CD4-positive, CD25-positive, alpha-beta regulatory T cell (primary cell): ENCODE results near the gene DQX1. TPM values are rescaled to one million over a fixed set of nuclear protein-coding genes. Genes with fewer than 3 reads are reported as not detected.

Experiments used
- ATAC-seq, 2 donors: fragments of 150-1000 bp; cut with Tn5 transposase; one replicate each; pipeline ENCODE4 v1.10.0; 2021; ENCODE audit warnings: low read depth in 2 of 2, moderate number of reproducible peaks in 2 of 2, moderate library complexity in 1 of 2
- DNase-seq, 3 donors: peaks; one replicate each; pipeline versions ENCODE4 v3.0.0 to v3.0.0-alpha.2; 2012 to 2022; ENCODE audit warnings: mixed read lengths in 1 of 3
- H3K27ac ChIP-seq: one replicate; pipeline ENCODE4 v1.7.0; 2013; ENCODE audit warnings: mild to moderate bottlenecking, low read length; ENCODE audit not compliant: insufficient read depth, poor library complexity, severe bottlenecking
- H3K27me3 ChIP-seq: one replicate; pipeline ENCODE4 v1.7.0; 2013; ENCODE audit warnings: low read length; ENCODE audit not compliant: control insufficient read depth, insufficient read depth
- H3K36me3 ChIP-seq: one replicate; pipeline ENCODE4 v1.7.0; 2013; ENCODE audit warnings: mild to moderate bottlenecking, low read length, moderate library complexity; ENCODE audit not compliant: control insufficient read depth, insufficient read depth
- H3K4me1 ChIP-seq: 2 replicates; pipeline ENCODE4 v1.7.0; 2013; ENCODE audit warnings: mild to moderate bottlenecking, low read length; ENCODE audit not compliant: insufficient read depth, control insufficient read depth, poor library complexity, severe bottlenecking
- H3K4me3 ChIP-seq: one replicate; pipeline ENCODE4 v1.7.0; 2013; ENCODE audit warnings: low read depth, mild to moderate bottlenecking, low read length, moderate library complexity
- H3K9me3 ChIP-seq, 2 experiments: 1 replicate in 1 of 2; 2 replicates in 1 of 2; pipeline ENCODE4 v1.7.0; 2013; ENCODE audit warnings: low read length in 2 of 2, mild to moderate bottlenecking in 1 of 2, moderate library complexity in 1 of 2; ENCODE audit not compliant: control insufficient read depth in 2 of 2
- H3K27ac Mint-ChIP-seq, 3 donors: one replicate each; pipeline ENCODE4 v1.8.0; 2020 to 2022; ENCODE audit warnings: mild to moderate bottlenecking in 3 of 3, mixed read lengths in 3 of 3, moderate library complexity in 2 of 3
- H3K27me3 Mint-ChIP-seq: one replicate; pipeline ENCODE4 v1.8.0; 2022; ENCODE audit warnings: mild to moderate bottlenecking, mixed read lengths
- H3K36me3 Mint-ChIP-seq: one replicate; pipeline ENCODE4 v1.8.0; 2020; ENCODE audit warnings: mixed read lengths
- H3K4me1 Mint-ChIP-seq, 4 donors: one replicate each; pipeline ENCODE4 v1.8.0; 2020 to 2022; ENCODE audit warnings: mixed read lengths in 4 of 4, mild to moderate bottlenecking in 1 of 4
- H3K4me3 Mint-ChIP-seq, 4 donors: one replicate each; pipeline ENCODE4 v1.8.0; 2020 to 2022; ENCODE audit warnings: mild to moderate bottlenecking in 4 of 4, mixed read lengths in 4 of 4, moderate library complexity in 3 of 4
- H3K9me3 Mint-ChIP-seq, 7 donors: one replicate each; pipeline ENCODE4 v1.8.0; 2020 to 2022; ENCODE audit warnings: mixed read lengths in 7 of 7, mild to moderate bottlenecking in 3 of 7, moderate library complexity in 2 of 7
- polyA plus RNA-seq, 4 donors: library from polyadenylated mRNA; unstranded; fragments of 300-500 nt; fragmentation: Illumina TruSeq; gene quantifications; one replicate each; pipeline ENCODE4 v1.2.3, GENCODE V29; 2021
- total RNA-seq: library from RNA; stranded (reverse); gene quantifications from one replicate; pipeline ENCODE4 v1.2.3, GENCODE V29; 2022

DQX1 gene
- total and polyA plus RNA-seq, 5 donors from 2014 or later = 0.15 TPM; not detected in 4

DNA sequence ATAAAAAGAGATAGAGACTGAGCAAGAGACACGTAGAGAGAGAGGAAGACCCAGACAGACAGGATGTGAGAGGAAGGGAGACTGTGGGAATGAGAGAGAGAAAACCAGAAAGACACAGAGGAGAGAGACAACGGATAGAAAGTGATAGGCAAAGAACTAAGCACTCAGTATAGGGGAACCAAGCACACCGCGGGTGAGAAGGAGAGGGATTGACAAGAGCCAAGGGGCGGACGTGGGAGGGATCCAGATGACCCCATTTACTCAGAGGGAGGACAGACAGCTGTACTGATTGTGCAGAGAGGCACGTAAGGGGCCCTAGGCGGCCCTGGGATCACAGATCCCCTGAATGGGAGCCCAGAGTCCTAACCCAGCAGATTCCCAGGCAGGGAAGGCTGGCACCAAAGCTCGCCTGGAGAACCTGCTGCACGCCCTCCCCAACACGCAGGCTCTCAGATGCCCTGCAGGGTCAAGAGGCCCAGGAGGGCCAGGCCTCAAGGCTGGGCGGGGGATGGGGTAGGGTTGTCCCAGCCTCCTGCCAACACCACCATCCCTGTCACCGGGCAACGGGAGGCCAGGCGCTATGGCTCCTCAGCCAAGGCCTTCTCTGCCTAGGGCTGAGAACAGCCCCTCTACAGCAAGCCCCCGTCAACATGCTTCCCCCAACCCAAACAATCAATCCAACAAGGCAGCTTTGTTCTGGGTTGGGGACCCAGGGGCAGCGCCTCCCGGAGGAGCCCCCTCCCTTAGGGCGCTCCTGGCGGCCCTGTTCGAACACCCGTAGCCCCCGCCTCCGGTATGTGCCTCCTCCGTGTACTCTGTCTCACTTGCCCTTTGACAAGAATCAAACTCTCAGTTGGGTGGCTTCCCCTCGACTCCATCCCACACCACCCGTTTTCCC, 27.1 kb upstream of the DQX1 start:
- ATAC-seq (no peak), DNase-seq (no peak)
- Mint-ChIP-seq H3K27ac (peak overlapping the region; percentile 81 to 91 (median 86)), H3K4me3 (peak overlapping the region; percentile 82 to 94 (median 88)), H3K9me3 (peaks cover 0 to 3% (median 0%) of the 10 kb centered on the region in 7 donors), H3K36me3 (no peaks in the 10 kb centered on the region), H3K27me3 (peaks cover 39% of the 10 kb centered on the region), H3K4me1 (peaks cover 3 to 40% (median 13%) of the 10 kb centered on the region in 4 donors)
- Histone ChIP-seq H3K4me1 (peaks cover 42% of the 10 kb centered on the region), H3K36me3 (peaks cover 6% of the 10 kb centered on the region), H3K27ac (no peak overlapping the region), H3K27me3 (peaks cover 16% of the 10 kb centered on the region), H3K4me3 (no peak overlapping the region), H3K9me3 (no peaks in the 10 kb centered on the region)

DNA sequence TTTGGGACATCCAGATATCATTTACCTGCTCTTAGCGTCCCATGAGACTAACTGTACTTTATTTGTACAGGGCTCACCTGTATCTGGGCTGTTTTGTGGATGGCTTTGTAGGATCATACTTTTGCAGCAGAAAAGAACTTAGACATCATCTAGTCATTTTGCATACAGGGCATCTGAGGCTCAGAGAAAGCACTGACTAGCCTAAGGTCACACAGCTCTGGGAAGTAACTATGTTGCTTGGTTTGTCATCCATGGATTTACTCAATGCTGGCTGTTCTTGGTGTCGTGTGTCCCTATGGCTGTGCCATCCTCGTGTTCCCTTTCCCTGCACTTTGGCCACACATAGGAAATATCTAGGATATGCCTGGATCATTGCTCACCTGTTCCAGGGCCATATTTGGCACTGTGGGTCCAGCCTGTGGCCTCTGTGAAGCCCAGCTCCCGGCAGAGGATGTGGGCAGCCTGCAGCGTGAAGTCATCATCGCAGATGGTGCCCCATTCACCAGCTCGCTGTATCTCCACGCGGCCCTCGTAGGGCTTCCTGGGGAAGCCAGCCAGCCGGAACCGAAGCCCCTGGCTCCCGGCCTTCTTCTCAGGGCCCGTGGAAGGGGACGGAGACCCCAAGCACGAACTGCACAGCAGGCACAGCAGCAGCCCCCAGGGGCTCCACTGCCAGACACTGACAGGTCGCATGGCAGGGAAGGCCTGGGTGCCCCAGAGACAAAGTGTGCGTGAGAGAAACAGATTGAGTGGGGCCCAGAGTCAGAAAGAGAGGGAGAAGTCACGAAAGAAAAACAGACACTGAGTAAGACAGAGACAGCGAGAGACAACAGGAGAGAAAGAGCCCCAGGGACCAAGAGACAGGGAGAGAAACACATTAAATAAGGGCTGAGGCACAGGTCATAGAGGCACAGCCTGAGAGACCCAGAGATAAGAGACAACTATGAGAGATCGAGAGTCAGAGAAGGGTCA, 26.2 kb upstream of the DQX1 start:
- H3K36me3 ChIP-seq = peaks cover 6% of the 10 kb centered on the region
- H3K4me1 ChIP-seq = peaks cover 42% of the 10 kb centered on the region
- Mint-ChIP-seq H3K9me3 (peaks cover 0 to 3% (median 0%) of the 10 kb centered on the region in 7 donors), H3K36me3 (no peaks in the 10 kb centered on the region), H3K4me1 (peaks cover 5 to 44% (median 13%) of the 10 kb centered on the region in 4 donors), H3K4me3 (peak overlapping the region; percentile 61 to 92 (median 74)), H3K27ac (peak overlapping the region in 2 of 3 donors; percentile 86 to 91), H3K27me3 (peaks cover 48% of the 10 kb centered on the region)
- H3K27me3 ChIP-seq = peaks cover 25% of the 10 kb centered on the region
- H3K27ac ChIP-seq = no peak overlapping the region
- ATAC-seq = no peak
- DNase-seq = no peak
- H3K9me3 ChIP-seq = no peaks in the 10 kb centered on the region
- H3K4me3 ChIP-seq = no peak overlapping the region

DNA sequence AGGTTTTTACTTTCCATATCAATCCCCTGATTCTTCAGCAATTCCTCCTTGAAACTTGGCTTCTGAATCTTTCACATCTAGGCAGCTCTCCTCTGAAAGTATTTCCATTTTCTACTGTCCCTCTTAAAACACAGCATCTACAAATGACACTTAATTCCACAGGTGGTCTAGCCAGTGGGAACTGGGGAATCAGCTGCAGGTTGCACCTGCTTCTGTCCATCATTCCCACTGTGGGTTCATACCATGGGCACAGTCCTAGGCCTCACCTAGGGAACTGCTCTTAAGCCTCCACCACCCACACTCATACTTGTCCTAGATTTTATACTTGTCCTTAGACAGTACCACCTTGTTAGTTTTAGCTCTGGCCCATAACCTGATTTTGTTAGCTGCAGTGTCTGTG, 25.5 kb upstream of the DQX1 start:
- Histone ChIP-seq H3K27ac (no peak overlapping the region), H3K27me3 (peaks cover 27% of the 10 kb centered on the region), H3K9me3 (no peaks in the 10 kb centered on the region), H3K4me3 (no peak overlapping the region), H3K36me3 (no peaks in the 10 kb centered on the region), H3K4me1 (peaks cover 39% of the 10 kb centered on the region)
- Mint-ChIP-seq H3K4me1 (peaks cover 5 to 39% (median 10%) of the 10 kb centered on the region in 4 donors), H3K27me3 (peaks cover 51% of the 10 kb centered on the region), H3K9me3 (peaks cover 0 to 3% (median 0%) of the 10 kb centered on the region in 7 donors), H3K27ac (peak overlapping the region in 1 of 3 donors; percentile 21), H3K4me3 (peak overlapping the region in 2 of 4 donors; percentile 64 to 92), H3K36me3 (no peaks in the 10 kb centered on the region)
- DNase-seq = no peak
- ATAC-seq = no peak

DNA sequence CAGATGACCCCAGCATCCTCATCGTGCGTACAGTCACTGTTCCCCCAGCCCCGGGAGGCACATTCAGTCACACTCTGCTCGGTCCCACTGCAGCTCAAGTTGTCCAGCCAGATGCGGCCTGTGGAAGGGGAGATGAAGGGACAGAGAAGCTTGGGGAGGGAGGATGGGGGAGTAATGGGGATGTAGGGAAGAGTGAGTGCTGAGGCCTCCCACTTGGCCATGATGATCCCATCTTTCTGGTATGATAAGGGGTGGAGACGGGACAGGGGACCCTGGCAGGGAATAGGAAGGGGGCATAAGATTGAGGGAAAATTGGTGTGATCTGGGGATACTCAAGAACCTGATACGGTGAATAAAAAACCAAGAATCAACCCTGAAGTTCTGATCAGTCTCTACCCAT, 24.2 kb upstream of the DQX1 start:
- Mint-ChIP-seq H3K27me3 (peaks cover 62% of the 10 kb centered on the region), H3K4me1 (peaks cover 5 to 26% (median 10%) of the 10 kb centered on the region in 4 donors), H3K9me3 (peaks cover 0 to 3% (median 0%) of the 10 kb centered on the region in 7 donors), H3K27ac (no peak overlapping the region), H3K4me3 (peak overlapping the region in 3 of 4 donors; percentile 61 to 92 (median 65)), H3K36me3 (no peaks in the 10 kb centered on the region)
- H3K4me1 ChIP-seq = peaks cover 26% of the 10 kb centered on the region
- no peaks in the 10 kb centered on the region for H3K9me3 ChIP-seq
- H3K4me3 ChIP-seq = no peak overlapping the region
- H3K27ac ChIP-seq = no peak overlapping the region
- DNase-seq = no peak
- peaks cover 29% of the 10 kb centered on the region for H3K27me3 ChIP-seq
- ATAC-seq = no peak
- H3K36me3 ChIP-seq = no peaks in the 10 kb centered on the region

DNA sequence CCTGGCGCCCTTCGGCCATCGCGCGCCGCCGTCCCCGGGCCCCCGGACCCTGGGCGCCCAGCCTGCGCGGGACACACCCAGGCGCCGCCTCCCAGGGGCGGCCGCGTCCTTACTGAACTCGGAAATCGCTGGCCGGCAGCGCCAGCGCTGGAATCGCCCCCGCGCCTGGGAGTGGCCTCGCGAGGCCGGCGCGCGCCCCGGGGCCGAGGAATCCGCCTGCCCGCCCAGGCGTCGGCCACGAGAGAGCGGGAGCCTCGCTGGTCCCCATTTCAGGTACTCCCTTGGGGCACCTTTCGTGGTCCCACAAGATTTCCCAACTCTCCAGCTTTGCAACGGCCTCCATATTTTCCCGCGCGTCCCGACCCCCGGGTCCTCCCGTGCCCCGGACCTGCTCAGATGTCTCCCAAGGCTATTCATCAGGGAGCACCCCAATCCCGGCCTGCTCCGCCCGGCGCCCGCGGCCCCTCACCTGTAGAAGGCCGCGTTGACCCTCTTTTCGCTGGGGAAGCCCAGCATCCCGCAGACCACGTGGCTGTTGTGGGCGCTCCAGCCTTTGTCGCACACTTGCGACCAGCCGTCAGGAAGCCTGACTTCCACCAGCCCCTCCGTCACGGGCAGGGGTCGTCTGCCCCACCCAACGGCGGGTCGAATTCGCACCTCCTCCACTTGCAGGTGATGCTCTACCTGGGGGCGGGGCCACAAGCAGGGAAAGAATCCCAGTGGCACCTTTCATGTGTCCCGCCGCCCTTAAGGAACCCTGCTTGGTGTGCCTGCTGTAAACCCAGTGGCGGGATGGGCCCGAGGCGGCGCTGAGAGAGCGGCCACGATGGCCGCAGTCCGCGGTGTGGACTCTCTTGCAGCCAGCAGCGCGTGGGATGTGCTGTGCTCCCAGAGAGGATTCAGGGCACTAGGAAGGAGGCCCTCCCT, 23.1 kb upstream of the DQX1 start:
- no peak for DNase-seq
- peaks cover 68% of the 10 kb centered on the region for H3K27me3 Mint-ChIP-seq
- no peaks in the 10 kb centered on the region for H3K9me3 ChIP-seq

DNA sequence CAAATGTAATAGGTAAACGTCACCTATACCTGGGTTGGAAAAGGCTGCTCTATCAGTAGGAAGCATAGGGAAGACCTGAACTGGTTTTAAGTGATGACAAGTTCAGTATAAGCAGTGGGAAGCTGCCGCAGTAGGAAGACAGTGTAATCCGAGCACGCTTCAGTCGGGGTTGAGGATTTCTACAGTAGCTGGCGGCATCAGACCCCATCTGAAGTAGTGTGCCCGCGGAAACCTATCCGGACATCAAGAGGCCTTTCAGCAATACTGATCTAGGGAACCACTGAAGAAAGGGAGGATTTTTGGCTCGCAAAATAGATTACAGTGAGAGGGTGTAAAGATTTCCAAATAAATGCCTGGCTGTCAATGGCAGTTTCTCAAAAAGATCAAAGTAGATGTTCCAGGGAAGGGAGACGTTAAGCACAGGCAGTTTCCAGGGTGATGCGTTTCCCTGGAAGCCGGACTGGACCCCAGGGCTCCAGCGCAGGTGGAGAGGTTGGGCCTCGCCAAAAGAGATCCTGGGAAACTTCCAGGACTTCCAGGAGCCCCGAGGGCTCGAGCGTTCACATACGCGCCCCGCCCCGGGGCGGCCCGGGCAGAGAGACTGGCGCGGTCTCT, 22.4 kb upstream of the DQX1 start:
- H3K4me1 ChIP-seq = peaks cover 13% of the 10 kb centered on the region
- no peak overlapping the region for H3K27ac Mint-ChIP-seq
- no peak overlapping the region for H3K4me3 ChIP-seq

More for the DNA sequence above, 23.1 kb upstream of the DQX1 start:
- H3K4me1 Mint-ChIP-seq = peaks cover 5 to 22% (median 10%) of the 10 kb centered on the region in 4 donors
- no peaks in the 10 kb centered on the region for H3K36me3 Mint-ChIP-seq
- H3K27ac Mint-ChIP-seq = no peak overlapping the region
- H3K4me3 Mint-ChIP-seq = peak overlapping the region; percentile 5 to 65 (median 26)
- ATAC-seq = no peak
- Histone ChIP-seq H3K27ac (no peak overlapping the region), H3K27me3 (peaks cover 33% of the 10 kb centered on the region), H3K4me1 (peaks cover 19% of the 10 kb centered on the region), H3K36me3 (no peaks in the 10 kb centered on the region), H3K4me3 (no peak overlapping the region)
- peaks cover 0 to 3% (median 0%) of the 10 kb centered on the region in 7 donors for H3K9me3 Mint-ChIP-seq

More for the DNA sequence above, 22.4 kb upstream of the DQX1 start:
- Mint-ChIP-seq H3K9me3 (peaks cover 0 to 3% (median 0%) of the 10 kb centered on the region in 7 donors), H3K4me3 (peak overlapping the region; percentile 42 to 86 (median 46)), H3K36me3 (no peaks in the 10 kb centered on the region), H3K4me1 (peaks cover 5 to 18% (median 10%) of the 10 kb centered on the region in 4 donors), H3K27me3 (peaks cover 68% of the 10 kb centered on the region)
- H3K27ac ChIP-seq = no peak overlapping the region
- H3K36me3 ChIP-seq = no peaks in the 10 kb centered on the region
- no peak for DNase-seq
- ATAC-seq = no peak
- H3K27me3 ChIP-seq = peaks cover 33% of the 10 kb centered on the region
- no peaks in the 10 kb centered on the region for H3K9me3 ChIP-seq
